GM23248 (cell line): ENCODE measurements around the gene ARHGAP26.

ENCODE experiments used
- EZH2 ChIP-seq: fragments of 200-600 bp; sonication (generic); IDR thresholded peaks from 2 replicates; pipeline ENCODE4 v1.6.1; 2018; ENCODE audit warnings: antibody characterized with exemption, mild to moderate bottlenecking; ENCODE audit not compliant: insufficient read depth, poor library complexity, severe bottlenecking
- EZH2phosphoT487 ChIP-seq: fragments of 200-600 bp; sonication (generic); IDR thresholded peaks from 2 replicates; pipeline ENCODE4 v1.6.1; 2018; ENCODE audit warnings: antibody characterized with exemption, moderate library complexity, mild to moderate bottlenecking, low read depth; ENCODE audit not compliant: insufficient read depth

GRCh38 chr5:143259254-143259605 is 489.1 kb downstream of the ARHGAP26 start:
- TF ChIP-seq EZH2phosphoT487 (no peak), EZH2 (no peak)
